ENCODE measurements around the gene CSTPP1. TPM values are rescaled to one million over a fixed set of nuclear protein-coding genes. Genes with fewer than 3 reads are reported as not detected.
A peak's percentile ranks its signal among the peaks of the same experiment; 100 is the strongest.
"Not testable (repeated sequence)": the region's sequence is repeated elsewhere in the genome, so short reads cannot be mapped to it uniquely, and the experiment has no call there.

CSTPP1 gene
- total RNA-seq, 1 experiment from 2014 or later, result 20.7 TPM

- no peak for DNase-seq (ENCODE audit: low read depth)
These were observed 23.9 kb upstream of the CSTPP1 start for GRCh38 chr11:46912526-46913150.

DNA sequence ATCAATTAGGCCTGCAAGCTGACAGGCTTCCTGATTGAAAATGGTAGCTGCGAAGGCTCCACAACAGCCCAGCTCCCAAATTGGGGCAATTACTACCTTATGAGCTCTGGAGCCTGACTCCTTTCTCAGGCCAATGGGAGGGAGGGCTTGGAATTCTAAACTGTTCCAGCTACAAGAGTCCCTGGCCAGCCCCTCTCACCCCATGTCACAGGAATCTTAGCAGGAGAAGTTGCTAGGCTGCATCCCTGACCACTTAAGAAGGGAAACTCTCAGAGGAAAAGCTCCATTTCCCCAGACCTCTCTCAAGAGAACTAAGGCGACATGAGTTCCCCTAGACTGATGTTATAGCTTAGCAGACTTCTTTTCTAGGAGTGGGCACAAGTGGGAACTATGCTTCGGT is 23.1 kb upstream of the CSTPP1 start:
- DNase-seq (ENCODE audit: low read depth), result no peak

GRCh38 chr11:46914363-46914762 is 22.2 kb upstream of the CSTPP1 start:
- peak; percentile 66 for DNase-seq (ENCODE audit: low read depth)

DNA sequence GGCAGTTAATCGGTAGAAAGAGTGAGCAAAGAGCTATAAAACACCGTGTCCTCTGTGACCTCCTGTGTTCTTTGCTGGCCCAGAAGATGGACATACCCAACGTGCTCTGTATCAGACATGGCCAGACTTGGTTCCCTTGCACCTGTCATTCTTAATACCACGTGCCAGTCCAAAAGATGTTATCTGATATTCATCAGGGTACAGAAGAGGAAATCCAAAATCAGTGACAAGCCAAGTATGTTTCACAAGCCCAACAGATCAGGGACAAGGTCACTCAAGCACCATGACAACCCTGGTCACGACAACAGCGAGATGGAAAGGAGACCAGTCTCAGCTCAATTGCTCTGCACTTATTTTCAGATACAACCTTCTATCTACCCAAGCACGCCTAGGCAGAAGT is 21.7 kb upstream of the CSTPP1 start:
- DNase-seq (ENCODE audit: low read depth), result no peak

- peak; percentile 76 for DNase-seq (ENCODE audit: low read depth)
These were observed 20.1 kb upstream of the CSTPP1 start for GRCh38 chr11:46916286-46917108.

DNA sequence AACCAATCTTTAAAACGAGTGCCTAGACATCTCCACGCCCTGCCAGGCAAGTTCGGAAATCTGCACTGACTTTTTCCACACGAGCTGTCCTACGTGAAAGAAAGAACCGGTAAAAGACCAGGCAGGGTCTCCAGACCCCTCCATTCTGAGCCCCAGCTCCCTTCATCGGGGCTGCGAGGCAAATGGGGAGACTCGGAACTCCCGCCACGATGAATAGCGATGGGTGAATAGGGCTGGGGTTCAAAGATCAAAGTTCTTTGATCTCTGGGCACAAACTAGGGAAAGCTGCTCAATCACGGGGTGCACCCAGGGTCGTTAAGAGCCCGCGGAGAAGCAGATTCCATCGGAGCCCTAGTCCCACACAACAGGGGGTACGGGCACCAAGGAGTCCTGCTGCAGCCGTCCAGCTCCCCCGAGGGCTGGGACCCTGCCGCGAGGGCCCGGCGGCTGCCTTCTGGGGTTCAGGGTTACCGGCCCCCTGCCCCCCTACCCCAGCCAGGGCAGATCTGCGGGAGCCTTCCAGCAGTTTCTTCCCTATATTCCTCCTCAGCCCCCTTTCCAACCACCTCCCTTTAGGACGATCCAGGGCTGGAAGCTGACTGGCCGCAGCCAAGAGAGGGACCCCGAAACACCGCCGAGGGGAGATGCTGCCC is 19.3 kb upstream of the CSTPP1 start:
- no peak for DNase-seq (ENCODE audit: low read depth)

- no peak for DNase-seq (ENCODE audit: low read depth)
These were observed 18.8 kb upstream of the CSTPP1 start for GRCh38 chr11:46917762-46918082.

DNA sequence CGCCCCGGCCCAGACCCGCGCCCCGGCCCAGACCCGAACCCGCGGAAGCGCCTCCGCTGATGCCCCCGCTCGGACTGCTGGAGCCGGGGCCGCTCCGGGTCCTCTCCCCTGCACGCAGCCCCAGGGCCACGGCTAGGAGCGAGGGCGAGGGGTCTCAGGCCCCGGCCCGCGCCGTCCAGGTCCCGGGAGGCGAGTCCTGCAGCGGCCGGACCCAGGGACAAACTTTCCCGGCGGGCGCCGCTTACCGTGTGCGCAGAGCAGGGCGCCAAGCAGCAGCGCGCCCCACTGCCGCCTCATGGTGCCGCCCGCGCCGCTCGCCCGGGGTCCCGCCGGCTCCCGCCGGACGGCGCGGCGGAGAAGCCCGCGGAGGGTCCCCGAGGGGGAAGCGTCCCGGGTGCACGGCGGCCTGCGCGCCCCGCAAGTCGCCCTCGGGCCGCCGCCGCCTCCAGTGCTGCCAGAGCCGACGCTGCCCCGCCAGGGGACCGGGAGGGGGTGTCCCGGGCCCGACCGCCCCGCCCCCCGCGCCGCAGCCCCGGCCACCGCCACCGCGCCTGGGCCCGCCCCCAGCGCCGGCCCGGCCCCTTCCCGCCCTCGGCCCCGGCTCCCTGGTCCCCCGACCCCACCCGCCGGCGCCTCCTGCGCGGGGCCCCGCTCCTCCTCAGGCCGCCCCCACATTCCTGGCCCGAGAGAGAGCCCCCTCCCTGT is 18.3 kb upstream of the CSTPP1 start, which contains the start of gene LRP4:
LRP4 (minus strand) TSS at position 468 of the 705 bp plus-strand sequence; CDS start at position 297, 171 bp downstream.
- DNase-seq (ENCODE audit: low read depth), result no peak

GRCh38 chr11:46918788-46919513 is 17.6 kb upstream of the CSTPP1 start:
- no peak for DNase-seq (ENCODE audit: low read depth)

GRCh38 chr11:46920755-46921154 is 15.8 kb upstream of the CSTPP1 start:
- DNase-seq (ENCODE audit: low read depth), result peak; percentile 97

- not testable (repeated sequence) for DNase-seq (ENCODE audit: low read depth)
These were observed 8.6 kb upstream of the CSTPP1 start for GRCh38 chr11:46927928-46928327.

DNA sequence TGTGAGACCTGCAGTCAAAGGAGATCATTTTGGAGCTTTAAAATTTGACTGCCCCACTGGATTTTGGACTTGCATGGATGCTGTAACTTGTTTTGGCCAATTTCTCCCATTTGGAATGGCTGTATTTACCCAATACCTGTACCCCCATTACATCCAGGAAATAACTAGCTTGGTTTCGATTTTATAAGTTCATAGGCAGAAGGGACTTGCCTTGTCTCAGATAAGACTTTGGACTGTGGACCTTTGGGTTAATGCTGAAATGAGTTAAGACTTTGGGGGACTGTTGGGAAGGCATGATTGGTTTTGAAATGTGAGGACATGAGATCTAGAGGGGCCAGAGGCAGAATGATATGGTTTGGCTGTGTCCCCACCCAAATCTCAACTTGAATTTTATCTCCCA is 7.9 kb upstream of the CSTPP1 start:
- DNase-seq (ENCODE audit: low read depth), result not testable (repeated sequence)

DNA sequence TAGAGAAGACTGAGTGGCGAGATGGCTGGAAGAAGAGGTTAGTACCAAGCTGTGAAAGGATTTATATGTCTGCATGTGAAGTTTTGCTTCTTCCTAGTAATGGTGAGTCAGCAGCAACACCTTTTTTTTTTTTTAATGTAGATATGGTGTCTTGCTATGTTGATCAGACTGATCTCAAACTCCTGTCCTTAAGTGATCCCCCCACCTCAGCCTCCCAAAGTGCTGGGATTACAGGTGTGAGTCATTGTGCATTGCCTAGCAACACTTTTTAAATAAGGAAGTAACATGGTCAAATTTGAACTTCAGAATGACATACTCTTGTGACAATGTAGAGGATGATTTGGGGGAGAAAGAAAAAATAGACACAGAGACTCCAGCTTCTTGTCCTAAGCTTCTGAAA is 6.5 kb upstream of the CSTPP1 start:
- DNase-seq (ENCODE audit: low read depth), result peak; percentile 63

DNA sequence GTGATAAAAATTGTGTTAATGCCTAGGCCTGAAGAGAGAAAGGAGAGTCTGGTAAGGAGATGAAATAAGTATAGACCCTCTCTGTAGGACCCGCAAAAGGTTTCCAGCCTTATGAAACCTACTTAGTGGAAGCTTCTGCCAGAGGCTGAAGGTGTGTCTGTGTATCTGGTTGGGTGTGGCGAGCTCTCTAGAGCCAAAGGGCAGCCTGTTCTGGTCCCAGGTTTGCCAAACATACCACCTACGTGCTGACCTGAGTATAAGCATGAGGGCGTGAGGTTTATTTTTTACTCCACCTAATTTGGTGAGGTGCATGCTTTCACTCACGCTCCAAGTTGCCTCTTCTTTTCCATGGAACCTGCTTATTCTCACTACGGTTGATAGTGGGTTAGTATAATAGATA is 5.6 kb downstream of the CSTPP1 start:
- no peak for DNase-seq (ENCODE audit: low read depth)

DNA sequence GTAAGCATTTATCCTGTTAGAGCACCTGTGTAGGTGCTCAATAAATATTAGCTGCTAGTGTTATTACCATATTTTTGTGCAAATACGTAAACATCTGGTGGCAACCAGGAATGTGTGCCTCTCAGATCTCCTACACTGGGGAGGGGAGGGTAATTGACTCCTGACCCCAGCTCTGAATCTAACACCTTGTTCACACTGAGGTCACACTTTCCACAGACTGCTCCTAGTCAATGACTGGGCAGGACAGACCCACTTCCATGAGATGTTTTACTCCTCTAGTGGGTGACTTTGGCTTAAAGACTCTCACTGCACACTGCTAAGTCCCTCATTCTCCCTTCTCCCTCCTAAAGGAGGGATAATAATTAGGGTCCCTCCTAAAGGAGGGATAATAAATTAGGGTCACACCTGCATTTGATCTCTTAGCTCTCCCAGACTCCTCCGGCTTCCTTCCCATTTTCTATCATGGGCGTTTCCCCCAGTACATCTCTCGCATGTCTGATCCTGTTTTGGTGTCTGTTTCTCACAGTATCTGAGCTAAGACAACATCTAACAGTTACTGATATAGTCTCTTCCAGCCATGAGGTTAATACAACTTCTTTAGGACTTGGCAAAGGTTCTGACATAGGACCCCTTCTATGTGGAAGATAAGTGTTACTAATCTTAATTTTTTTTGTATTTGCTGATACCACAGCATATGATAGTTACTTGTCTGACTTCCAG is 8.0 kb downstream of the CSTPP1 start:
- no peak for DNase-seq (ENCODE audit: low read depth)

DNA sequence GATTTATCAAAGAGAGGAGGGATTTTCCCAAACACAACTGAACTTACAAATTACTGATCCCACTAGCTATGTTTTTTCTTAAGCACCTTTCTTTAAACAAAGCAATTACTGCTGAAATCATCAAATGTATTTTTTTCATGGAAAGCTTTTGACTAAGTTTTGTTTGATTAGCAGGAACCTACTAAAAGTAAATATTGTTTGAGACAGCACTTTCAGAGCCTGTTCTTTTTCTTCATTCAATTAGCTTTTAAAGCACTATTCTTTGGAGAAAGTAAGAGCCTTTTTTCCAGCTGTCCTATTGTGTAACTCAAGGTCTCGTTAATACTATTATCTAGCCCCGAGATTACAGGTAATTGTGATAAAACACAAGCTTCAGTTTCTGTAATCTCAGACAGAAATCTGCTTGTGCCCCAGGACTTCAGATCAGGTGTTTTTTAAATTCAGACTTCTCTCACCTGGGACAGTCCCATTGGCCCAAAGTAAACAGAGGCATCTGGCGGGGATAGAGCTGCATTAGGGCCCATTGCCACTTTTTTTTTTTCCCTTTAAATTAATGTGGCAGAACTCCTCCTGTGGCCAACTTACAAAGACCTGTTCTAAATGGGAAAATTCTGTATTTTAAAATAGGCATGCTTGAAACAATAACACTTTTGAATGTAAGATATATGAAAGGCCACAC is 11.0 kb downstream of the CSTPP1 start:
- no peak for DNase-seq (ENCODE audit: low read depth)

GRCh38 chr11:46948378-46949131 is 12.0 kb downstream of the CSTPP1 start:
- DNase-seq (ENCODE audit: low read depth), result peak; percentile 67

- no peak for DNase-seq (ENCODE audit: low read depth)
These were observed 12.7 kb downstream of the CSTPP1 start for GRCh38 chr11:46949297-46949696.

- no peak for DNase-seq (ENCODE audit: low read depth)
These were observed 15.3 kb downstream of the CSTPP1 start for GRCh38 chr11:46951864-46952263.
